Stimulated activated CD4-positive, alpha-beta T cell treated with anti-CD3 and anti-CD28 coated beads, TNF-alpha, amount 100 ng/mL, for 24 hours (primary cell): Measurements from ENCODE around the gene SULF2.
A peak's percentile ranks its signal among the peaks of the same experiment; 100 is the strongest.

ENCODE experiments used
- DNase-seq, 3 experiments: peaks; one replicate each; pipeline ENCODE4 v3.0.0-alpha.2; 2020; ENCODE audit warnings: low read depth in 3 of 3

The SULF2 gene

DNA sequence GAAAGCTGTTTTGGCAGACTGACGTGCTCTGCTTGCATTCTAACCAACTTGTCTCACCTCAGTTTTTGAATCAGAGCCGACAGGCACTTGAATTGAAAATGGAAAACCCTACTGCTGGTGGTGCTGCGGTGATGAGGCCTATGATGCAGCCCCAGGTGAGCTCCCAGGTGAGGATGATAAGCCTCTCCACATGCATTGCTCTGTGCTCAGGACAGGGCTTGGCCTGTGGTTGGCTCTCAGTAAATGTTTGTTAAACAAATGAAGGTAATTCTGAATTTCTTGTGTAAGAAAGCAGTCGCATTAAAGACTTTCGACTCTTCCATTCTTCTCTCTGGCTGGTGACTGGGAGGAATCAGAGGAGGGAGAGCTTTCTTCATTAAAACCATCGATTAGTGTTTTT, 136.3 kb downstream of the SULF2 start:
- DNase-seq = no peak

GRCh38 chr20:47647994-47648393, 137.3 kb downstream of the SULF2 start:
- DNase-seq = no peak

GRCh38 chr20:47645632-47646031, 139.6 kb downstream of the SULF2 start:
- DNase-seq = no peak

- no peak for DNase-seq
Observed at GRCh38 chr20:47642624-47643023, 142.7 kb downstream of the SULF2 start.

- no peak for DNase-seq
Observed at GRCh38 chr20:47642118-47642517, 143.2 kb downstream of the SULF2 start.

DNA sequence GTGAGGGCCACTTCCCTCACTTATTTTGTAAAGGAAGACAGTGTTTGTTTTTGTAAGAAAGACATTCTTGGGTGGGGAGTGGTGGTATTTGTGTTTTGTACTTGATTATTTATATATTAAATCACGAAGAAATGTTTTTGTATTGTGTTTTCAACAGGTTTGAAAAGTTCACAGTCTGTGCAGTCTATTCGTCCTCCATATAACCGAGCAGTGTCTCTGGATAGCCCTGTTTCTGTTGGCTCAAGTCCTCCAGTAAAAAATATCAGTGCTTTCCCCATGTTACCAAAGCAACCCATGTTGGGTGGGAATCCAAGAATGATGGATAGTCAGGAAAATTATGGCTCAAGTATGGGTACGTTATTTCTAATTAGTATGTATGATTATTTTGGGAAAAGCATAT, 146.4 kb downstream of the SULF2 start:
- no peak for DNase-seq

- DNase-seq = no peak
Observed at GRCh38 chr20:47635256-47635655, 150.0 kb downstream of the SULF2 start.

GRCh38 chr20:47631078-47631477, 154.2 kb downstream of the SULF2 start:
- DNase-seq = no peak

DNA sequence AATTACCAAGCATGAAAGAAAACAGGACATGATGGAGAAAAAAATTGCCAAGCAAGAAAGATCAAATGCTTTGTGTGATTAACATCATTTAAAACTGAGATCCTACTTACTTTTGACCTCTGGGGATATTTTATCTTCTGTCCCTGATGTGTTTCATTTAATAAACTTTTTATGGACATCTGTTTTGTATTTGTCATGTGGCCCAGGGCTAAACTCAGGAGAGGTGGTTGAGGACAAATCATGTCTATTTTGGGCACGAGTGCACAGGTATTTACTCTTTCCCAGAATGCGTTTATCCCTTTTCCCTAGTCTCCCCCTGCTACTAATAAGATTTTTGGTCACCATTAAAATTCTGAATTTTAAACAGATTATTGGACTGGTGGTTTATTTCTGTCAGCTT, 155.4 kb downstream of the SULF2 start:
- DNase-seq = no peak

DNA sequence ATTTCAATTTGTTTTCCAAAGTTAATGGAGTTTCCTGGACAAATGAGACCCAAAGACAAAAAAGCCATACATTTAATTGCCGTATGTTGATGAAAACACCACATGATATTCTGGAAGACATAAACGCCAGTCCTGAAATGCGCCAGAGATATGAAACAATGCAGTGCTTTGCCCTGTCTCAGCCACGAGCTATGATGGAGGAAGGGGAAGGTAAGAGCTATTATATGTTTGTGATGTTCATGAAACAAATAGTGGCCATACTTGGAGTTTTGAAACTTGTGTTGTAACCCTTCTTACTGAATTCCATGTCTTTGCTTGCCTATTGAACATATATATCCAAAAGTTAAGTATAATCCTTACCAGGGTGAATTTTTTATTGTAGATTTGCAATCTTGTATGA, 157.7 kb downstream of the SULF2 start:
- no peak for DNase-seq

DNA sequence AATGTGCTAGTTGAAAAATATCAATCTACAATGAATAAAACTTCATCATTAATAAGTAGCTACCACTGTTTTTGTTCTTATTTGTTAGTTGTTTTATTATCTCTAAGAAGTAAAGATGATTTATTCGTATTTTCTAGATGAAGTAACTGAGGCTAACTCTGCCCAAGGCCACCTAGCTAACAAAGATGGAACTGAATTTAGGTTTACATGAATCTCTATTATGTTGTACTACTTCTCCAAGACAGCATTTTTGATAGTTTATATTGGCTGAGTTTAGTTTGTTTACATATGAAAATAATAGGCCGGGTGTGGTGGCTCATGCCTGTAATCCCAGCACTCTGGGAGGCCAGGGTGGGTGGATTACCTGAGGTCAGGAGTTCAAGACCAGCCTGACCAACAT, 162.1 kb downstream of the SULF2 start:
- no peak for DNase-seq

GRCh38 chr20:47622118-47622665, 163.1 kb downstream of the SULF2 start:
- no peak for DNase-seq

DNA sequence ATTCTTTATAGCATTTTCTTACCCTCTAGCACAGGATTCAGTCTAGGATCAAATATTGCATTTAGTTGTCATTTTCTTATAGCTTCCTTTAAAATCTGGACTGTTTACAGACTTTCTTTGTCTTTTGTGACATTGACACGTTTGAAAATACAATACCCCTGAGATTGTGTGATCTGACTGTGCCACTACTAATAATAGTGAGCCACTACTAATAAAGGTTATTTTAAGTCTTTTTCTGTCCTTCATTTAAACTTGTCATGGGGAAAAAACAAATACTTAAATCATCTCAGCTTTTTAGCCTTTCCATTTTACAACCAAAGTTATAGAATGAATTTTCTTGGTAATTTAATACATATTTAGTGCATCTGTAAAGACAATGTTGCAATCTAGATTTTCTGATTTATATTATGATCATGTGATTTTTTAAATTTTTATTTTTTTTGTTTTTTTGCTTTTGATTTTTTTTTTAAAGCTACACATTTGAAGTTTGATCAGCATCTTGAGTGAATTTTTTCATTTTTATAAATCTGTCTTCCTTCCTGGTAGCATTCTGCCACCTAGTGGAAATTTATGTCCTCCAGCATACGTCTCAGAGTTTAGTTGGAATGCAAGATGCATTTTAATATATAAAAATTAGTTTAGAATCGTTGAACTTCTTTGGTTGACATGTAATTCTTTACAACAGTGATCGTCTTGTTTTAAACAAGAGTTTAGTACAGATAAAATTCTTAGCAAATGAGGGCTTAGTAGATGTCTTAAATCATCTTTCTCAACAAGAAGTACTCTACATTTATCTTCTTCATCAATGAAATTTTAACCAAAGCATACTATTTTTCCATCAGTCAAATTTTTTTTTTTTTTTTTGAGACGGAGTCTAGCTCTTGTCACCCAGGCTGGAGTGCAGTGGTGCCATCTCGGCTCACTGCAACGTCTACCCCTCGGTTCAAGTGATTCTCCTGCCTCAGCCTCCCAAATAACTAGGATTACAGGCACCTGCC, 164.2 kb downstream of the SULF2 start:
- no peak for DNase-seq

DNA sequence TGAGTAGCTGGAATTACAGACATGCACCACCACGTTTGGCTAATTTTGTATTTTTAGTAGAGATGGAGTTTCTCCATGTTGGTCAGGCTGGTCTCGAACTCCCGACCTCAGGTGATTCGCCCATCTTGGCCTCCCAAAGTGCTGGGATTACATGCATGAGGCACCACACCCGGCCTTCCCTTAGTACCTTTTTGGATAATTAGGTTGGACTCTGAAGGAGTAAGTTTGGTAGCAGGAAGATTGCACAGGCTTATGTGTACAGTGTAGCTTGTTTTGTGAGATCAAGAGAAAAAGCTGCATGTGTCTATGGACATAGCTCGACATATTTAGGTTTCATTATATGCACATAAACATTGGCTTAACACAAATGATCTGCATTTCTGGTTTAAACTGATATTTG, 166.8 kb downstream of the SULF2 start:
- DNase-seq = no peak

DNA sequence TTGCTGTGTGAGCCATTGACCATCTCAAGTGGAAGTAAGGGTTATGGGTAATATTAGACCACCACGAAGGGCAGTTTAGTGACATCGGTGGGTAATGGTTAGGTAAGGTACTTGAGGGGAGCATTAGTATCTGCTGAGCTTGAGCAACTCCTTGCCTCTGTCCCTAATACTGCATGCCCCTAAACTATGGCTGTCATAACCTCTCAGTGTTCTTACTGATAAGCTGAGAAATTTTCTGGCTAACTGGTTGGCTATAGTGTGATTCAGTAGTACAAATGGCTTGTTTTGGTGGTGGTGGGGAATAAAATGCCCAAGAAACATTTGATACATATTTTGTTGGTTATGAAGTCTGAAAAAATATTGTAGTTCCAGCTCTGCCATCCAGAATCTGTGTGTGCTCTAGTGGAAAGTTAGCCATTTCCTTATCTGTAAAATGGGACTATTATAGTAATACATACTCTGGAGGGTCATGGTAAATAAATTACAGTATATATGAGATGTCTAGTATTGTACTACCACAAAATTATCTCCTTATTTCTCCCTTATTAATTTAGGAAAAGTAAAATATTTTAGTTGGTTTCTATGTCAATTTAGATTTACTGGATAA, 170.5 kb downstream of the SULF2 start:
- no peak for DNase-seq

GRCh38 chr20:47612670-47613069, 172.6 kb downstream of the SULF2 start:
- DNase-seq = no peak

DNA sequence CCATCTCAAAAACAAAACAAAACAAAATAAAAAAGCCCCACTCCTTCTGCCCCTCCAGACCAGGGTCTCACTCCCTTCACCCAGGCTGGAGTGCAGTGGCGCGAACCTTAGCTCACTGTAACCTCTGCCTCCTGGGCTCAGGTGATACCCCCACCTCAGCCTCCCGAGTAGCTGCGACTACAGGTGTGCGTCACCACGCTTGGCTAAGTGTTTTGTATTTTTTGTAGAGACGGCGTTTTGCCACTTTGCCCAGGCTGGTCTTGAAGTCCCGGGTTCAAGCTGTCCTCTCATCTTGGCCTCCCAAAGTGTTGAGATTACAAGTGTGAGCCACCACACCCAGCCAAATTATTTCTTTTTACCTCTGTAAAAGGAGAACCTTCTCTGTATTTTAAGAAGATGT, 173.5 kb downstream of the SULF2 start:
- DNase-seq = no peak

DNA sequence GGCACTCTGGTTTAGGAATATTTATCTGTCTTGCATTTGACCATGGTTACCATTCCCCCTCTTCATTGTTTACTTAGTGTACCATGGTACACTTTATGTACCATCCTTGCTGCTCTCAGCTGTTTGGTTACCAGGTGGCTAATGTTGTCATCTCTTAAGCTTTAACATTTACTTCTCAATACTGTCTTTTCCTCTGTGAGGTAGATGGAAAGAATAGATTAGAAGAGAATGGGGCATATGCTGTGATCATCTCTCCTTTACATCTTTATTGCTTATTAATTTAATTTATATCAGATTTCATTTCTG, 174.4 kb downstream of the SULF2 start:
- no peak for DNase-seq

GRCh38 chr20:47610247-47610944, 174.9 kb downstream of the SULF2 start:
- DNase-seq = peak; percentile 62 to 73 (median 72)

GRCh38 chr20:47609001-47609400, 176.3 kb downstream of the SULF2 start:
- no peak for DNase-seq
